Peyer's patch (tissue), 4 donors: Measurements from ENCODE around the gene THUMPD3. TPM values are rescaled to one million over a fixed set of nuclear protein-coding genes. Genes with fewer than 3 reads are reported as not detected.
A peak's percentile ranks its signal among the peaks of the same experiment; 100 is the strongest.

Experiments
- DNase-seq, 3 donors: peaks; one replicate each; pipeline ENCODE4 v3.0.0-alpha.2; 2017 to 2019
- H3K27ac ChIP-seq, 4 donors: fragments of 200-600 bp; sonication (generic); one replicate each; pipeline ENCODE4 v1.5.1; 2016 to 2019
- H3K27me3 ChIP-seq, 2 donors: fragments of 200-600 bp; sonication (generic); one replicate each; pipeline ENCODE4 v1.5.1; 2019
- H3K36me3 ChIP-seq, 3 donors: fragments of 200-600 bp; sonication (generic); one replicate each; pipeline ENCODE4 v1.5.1; 2016 to 2019
- H3K4me1 ChIP-seq, 4 donors: fragments of 200-600 bp; sonication (generic); one replicate each; pipeline ENCODE4 v1.5.1; 2016 to 2019
- H3K4me3 ChIP-seq, 4 donors: fragments of 200-600 bp; sonication (generic); 1 replicate in 3 of 4; 2 replicates in 1 of 4; pipeline ENCODE4 v1.5.1; 2016 to 2019; ENCODE audit warnings: mild to moderate bottlenecking in 1 of 4
- H3K9me3 ChIP-seq, 4 donors: fragments of 200-600 bp; sonication (generic); one replicate each; pipeline ENCODE4 v1.5.1; 2016 to 2019; ENCODE audit warnings: mild to moderate bottlenecking in 1 of 4
- CTCF ChIP-seq, 6 experiments: fragments of 450-650 bp in 4 of 6; fragments of 200-600 bp in 2 of 6; sonication (generic) in 1 of 6; IDR thresholded peaks; one replicate each; pipeline ENCODE4 v1.5.1; 2017 to 2019; ENCODE audit warnings: antibody characterized with exemption in 6 of 6, mild to moderate bottlenecking in 3 of 6, moderate library complexity in 1 of 6
- POLR2A ChIP-seq, 2 donors: fragments of 450-650 bp; IDR thresholded peaks; one replicate each; pipeline ENCODE4 v1.5.1; 2017; ENCODE audit warnings: antibody characterized with exemption in 2 of 2, mild to moderate bottlenecking in 2 of 2, moderate library complexity in 2 of 2
- total RNA-seq, 4 donors: library from RNA; depleted of rRNA; stranded (reverse); fragments of >200 nt; gene quantifications; one replicate each; pipeline ENCODE4 v1.1.0, GENCODE V29; 2016

The THUMPD3 gene
- total RNA-seq, 4 donors from 2014 or later, result 16.8 to 31.5 (median 22.7) TPM

- Histone ChIP-seq H3K9me3 (no peaks in the 10 kb centered on the region), H3K4me1 (peaks cover 0 to 5% (median 0%) of the 10 kb centered on the region in 4 donors), H3K36me3 (no peaks in the 10 kb centered on the region), H3K27ac (no peak overlapping the region), H3K27me3 (no peaks in the 10 kb centered on the region), H3K4me3 (no peak overlapping the region)
- no peak for DNase-seq
- no peak for TF ChIP-seq POLR2A (IDR thresholded peaks at IDR 0.05)
- no peak for TF ChIP-seq CTCF (IDR thresholded peaks at IDR 0.05)
Measured at GRCh38 chr3:9347887-9348286, 15.0 kb upstream of the THUMPD3 start.

GRCh38 chr3:9349321-9350117 lies 13.3 kb upstream of the THUMPD3 start:
- Histone ChIP-seq H3K36me3 (no peaks in the 10 kb centered on the region), H3K4me3 (no peak overlapping the region), H3K27me3 (no peaks in the 10 kb centered on the region), H3K4me1 (peaks cover 0 to 17% (median 0%) of the 10 kb centered on the region in 4 donors), H3K9me3 (no peaks in the 10 kb centered on the region), H3K27ac (no peak overlapping the region)
- TF ChIP-seq POLR2A (IDR thresholded peaks at IDR 0.05) (no peak), CTCF (IDR thresholded peaks at IDR 0.05) (no peak)
- no peak for DNase-seq

GRCh38 chr3:9351709-9352126 lies 11.1 kb upstream of the THUMPD3 start:
- TF ChIP-seq POLR2A (IDR thresholded peaks at IDR 0.05), result no peak
- no peak for TF ChIP-seq CTCF (IDR thresholded peaks at IDR 0.05)
- no peak overlapping the region for H3K27ac ChIP-seq
- no peak overlapping the region for H3K4me3 ChIP-seq
- peaks cover 0 to 17% (median 0%) of the 10 kb centered on the region in 4 donors for H3K4me1 ChIP-seq
- H3K27me3 ChIP-seq, result no peaks in the 10 kb centered on the region
- no peak for DNase-seq
- H3K9me3 ChIP-seq, result no peaks in the 10 kb centered on the region
- H3K36me3 ChIP-seq, result no peaks in the 10 kb centered on the region

GRCh38 chr3:9352917-9353752 lies 9.7 kb upstream of the THUMPD3 start:
- H3K4me1 ChIP-seq, result peaks cover 0 to 17% (median 0%) of the 10 kb centered on the region in 4 donors
- peak; percentile 58 to 86 (median 58) for DNase-seq
- H3K4me3 ChIP-seq, result no peak overlapping the region
- H3K27me3 ChIP-seq, result no peaks in the 10 kb centered on the region
- H3K36me3 ChIP-seq, result no peaks in the 10 kb centered on the region
- H3K27ac ChIP-seq, result peak overlapping the region in 2 of 4 donors; percentile 22 to 48
- H3K9me3 ChIP-seq, result no peaks in the 10 kb centered on the region
- TF ChIP-seq POLR2A (IDR thresholded peaks at IDR 0.05) (no peak), CTCF (IDR thresholded peaks at IDR 0.05) (peak; percentile 54 to 95 (median 93))

GRCh38 chr3:9361691-9362388 lies 1.0 kb upstream of the THUMPD3 start:
- Histone ChIP-seq H3K27ac (peak overlapping the region in 1 of 4 donors; percentile 83), H3K4me1 (peaks cover 0 to 20% (median 4%) of the 10 kb centered on the region in 4 donors), H3K27me3 (no peaks in the 10 kb centered on the region), H3K9me3 (no peaks in the 10 kb centered on the region), H3K4me3 (peak overlapping the region in 1 of 4 donors; percentile 79), H3K36me3 (peaks cover 0 to 19% (median 0%) of the 10 kb centered on the region in 3 donors)
- TF ChIP-seq POLR2A (IDR thresholded peaks at IDR 0.05), result no peak
- no peak for TF ChIP-seq CTCF (IDR thresholded peaks at IDR 0.05)
- no peak for DNase-seq
